GM21723 (cell line): Measurements from ENCODE around the gene SLC4A4.
A peak's percentile ranks its signal among the peaks of the same experiment; 100 is the strongest.

ENCODE experiments used
- ATAC-seq: cut with Tn5 transposase; IDR thresholded peaks from one replicate; pipeline ENCODE4 v1.9.1; 2021; ENCODE audit warnings: mild to moderate bottlenecking, moderate library complexity; ENCODE audit not compliant: unreplicated experiment

SLC4A4 gene

DNA sequence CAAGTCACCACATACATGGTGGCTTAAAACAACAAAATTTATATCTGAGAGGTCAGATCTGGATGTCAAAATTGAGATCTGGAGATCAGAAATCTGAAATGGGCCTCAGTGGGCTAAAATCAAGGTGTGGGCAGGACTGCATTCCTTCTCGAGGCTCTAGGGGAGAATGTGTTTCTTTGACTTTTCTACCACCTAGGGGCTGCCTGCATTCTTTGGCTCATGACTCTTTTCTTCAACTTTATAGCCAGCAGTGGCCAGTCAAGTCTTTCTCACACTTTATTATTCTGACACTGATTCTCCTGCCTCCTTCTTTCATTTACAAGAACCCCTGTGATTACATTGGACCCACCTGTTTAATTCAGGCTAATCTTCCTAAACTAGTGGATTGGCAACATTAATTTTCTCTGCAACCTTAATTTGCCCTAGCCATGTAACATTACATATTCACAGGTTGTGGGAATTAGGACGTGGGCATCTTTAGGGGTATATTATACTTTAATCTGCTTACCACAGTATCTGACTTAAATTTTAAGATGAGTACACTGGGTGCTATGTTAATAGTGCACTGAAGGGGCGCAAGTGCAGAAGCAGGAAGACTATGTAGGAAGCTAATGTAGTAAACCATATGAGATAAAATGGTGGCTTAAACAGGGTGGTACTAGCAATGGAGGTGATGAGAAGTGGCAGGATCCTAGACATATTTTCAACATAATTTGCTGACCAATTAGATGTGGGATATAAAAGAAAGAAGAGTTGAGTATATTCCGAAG is 188.0 kb downstream of the SLC4A4 start:
- ATAC-seq, result no peak

DNA sequence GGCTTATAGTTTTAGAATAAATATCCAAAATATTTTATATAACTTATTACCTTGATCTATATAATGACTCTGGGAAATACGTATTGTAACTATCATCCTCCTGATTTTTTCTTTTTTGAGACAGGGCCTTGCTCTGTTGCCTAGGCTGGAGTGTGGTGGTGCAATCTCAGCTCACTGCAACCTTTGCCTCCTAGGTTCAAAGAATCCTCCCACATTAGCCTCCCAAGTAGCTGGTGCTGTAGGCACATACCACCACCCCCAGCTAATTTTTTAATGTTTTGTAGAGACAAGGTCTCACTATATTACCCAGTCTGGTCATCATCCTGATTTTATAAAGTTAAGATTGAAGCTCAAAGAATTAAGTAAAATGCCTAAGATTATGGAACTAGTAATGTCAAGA is 193.6 kb downstream of the SLC4A4 start:
- ATAC-seq, result no peak

DNA sequence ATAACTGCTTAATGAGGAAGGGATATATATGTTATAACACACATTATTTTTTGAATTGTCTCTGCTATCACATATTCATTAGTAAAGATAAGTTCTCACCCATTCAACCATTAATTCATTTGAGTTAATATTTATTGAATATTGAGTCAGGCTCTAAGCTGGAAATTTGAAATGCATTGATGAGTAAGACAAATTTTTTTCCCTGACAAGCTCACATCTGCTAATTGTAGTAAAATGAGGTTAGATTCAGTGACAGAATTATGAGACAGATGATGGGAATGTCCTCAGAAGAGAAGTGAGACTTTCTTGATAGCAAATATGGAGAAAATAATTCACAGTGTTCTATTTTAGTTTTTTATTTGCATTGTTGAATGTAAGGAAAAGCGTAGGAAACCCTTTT is 194.3 kb downstream of the SLC4A4 start:
- no peak for ATAC-seq

DNA sequence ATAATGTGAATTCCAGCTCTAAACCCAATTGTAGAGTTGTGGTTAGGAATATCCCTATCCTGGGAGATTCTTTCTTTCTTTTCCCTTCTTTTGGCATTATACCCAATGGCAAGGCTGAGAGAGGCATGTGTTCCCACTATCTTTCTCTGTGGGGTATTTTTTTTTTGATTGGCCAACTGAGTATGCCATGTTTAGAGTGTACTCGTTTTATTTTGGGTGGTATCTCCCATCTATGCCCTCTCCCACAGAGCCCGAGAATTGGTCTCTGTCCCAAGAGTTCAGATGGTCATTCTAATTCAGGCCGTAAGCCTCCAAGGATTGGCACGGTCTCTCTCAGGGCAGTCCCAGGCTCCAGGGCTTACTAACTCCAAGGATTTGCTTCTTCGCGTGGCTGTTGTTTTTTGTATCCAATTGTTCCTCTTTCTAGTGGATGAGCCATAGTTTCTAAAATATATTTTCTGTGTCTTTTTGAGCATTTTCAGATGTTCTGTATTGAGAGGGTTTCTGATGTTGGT is 198.8 kb downstream of the SLC4A4 start:
- no peak for ATAC-seq

DNA sequence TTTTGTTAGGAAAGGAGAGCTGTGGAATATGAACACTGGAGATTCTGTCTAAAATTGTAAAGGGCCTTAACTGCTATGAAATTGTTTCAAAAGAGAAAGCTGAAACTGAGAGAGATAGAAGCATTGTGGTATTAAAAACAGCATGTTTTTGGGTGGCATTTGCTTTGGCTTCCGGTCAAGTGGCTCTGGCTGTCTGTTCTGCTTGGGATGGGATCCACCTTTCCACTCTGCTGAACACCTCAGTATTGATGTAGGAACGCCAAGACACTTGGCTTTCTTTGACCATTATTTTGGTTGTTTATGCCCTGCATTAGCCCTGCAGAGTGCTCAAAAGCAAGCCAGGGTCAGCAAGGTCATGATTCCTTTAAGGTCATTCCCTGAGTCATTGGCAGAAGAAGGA is 199.7 kb downstream of the SLC4A4 start:
- no peak for ATAC-seq

DNA sequence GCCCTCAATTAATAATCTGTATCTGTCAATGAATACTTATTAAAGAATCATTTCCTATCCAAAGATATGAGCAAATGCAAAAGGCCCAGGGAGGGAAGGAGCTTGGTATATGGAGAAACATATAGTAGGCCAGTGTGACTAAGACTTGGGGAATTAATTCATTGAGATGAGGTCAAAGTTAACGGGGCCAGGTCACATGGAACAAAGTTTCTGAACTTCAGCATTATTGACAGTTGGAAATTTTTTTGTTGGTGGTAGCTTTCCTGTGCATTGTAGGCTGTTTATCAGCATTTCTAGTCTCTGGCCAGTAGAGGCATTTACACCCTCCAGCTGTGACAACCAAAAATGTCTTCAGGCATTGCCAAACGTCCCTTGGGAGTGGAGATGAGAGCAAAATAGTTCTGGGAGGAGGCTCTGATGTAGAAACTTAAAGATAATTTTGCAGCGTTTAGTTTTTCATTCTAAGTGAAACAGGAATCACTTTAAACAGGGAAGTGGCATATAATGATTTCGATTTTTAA is 202.0 kb downstream of the SLC4A4 start:
- peak; percentile 56 for ATAC-seq

- no peak for ATAC-seq
These were observed 202.7 kb downstream of the SLC4A4 start for GRCh38 chr4:71541541-71541940.

DNA sequence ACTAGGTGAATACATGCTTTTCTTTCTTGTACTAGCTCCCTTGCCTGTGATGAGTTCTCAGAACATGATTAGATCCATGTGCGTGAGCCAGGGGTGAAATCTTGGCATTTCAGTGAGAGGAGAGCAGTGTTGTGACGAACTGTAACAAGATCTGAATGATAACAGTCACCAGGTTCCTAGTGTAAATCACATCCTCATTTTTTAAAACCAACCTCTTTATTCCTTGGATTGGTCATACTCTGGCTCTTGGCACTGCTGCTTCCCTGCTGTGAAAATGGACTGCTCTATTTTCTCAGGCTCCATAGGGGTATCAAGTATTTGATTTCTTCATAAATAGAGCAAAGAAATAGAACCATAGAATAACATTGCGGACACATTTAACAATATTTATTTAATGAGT is 206.3 kb downstream of the SLC4A4 start:
- no peak for ATAC-seq

- no peak for ATAC-seq
These were observed 210.8 kb downstream of the SLC4A4 start for GRCh38 chr4:71549516-71550160.

DNA sequence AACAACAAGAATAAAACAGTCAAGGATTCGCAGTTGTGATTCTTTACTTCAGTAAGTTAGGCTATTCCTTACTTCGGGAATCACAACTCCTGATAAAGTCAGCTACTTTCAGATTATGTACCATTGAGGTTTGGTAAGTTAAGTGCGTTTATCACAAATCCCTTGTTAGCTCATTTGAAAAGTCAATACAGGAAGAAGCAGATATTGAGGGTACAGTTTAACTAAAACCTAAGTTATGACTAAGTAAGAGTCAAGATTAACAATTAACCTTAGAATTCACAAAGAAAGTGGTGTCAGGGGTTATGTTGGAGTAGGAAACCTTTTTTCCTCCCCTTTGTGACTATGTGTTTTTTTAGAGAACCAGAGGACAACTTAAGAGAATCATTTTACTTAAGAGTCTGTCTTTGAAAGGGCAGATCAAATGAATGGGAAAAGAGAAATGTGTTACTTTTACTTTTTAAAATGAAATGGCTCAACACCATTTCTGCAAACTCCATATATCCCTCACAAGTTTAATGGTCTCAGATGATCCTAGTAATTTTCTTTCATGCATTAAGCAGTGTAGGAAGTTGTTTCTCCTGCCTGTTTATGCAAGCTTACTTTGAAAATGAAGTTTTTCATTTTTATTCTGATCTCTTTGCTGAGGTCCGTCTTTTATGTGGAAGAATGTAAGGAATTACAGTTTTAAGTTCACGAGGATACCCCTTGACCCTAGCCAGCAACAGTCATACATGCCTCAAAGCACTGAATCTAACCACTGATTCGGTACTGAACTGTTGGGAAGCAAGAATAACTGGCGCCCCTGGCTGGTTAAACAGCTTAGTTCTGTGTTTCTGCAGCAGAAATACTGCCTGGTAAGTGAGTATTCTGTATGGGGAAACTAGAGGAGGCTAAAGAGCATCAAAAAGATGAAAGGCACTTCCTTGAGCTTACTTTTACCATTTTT is 211.7 kb downstream of the SLC4A4 start:
- ATAC-seq, result no peak

DNA sequence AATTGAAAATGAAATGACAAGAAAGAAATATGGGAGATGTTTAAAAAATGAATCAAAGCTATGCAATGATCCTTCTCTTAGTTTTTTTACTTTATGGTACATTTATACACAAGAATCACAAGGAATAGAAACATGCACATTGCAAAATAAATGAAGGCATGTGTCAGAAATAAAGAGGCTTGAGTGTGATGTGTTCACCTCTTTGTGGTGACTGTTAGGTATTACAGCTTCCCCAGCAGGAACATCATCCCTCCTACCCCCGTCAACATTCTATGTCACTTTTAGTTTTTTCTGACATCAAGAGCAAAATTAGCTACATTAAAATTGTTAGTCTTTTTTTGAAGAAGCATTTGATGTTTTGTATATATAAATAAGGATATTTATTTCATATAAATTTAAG is 214.8 kb downstream of the SLC4A4 start:
- ATAC-seq, result no peak

DNA sequence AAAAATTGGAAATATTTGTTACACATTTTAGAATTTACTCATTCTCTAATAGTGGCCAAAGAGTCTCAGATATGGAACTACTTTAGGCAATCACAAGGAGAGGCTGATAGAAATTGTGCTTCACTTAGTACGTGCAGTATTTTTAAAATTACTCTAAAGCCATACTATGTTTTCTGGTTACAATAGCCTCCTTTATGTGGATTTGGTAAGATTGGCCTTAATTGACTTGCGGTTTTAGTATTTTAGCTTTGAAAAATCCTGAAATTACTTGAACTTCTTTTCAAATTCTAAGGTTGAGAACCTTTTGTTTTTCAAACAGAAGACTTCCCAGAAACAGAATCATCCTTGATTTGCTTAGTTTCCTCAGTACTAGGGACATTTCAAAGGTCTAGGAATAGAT is 215.2 kb downstream of the SLC4A4 start:
- ATAC-seq, result no peak

DNA sequence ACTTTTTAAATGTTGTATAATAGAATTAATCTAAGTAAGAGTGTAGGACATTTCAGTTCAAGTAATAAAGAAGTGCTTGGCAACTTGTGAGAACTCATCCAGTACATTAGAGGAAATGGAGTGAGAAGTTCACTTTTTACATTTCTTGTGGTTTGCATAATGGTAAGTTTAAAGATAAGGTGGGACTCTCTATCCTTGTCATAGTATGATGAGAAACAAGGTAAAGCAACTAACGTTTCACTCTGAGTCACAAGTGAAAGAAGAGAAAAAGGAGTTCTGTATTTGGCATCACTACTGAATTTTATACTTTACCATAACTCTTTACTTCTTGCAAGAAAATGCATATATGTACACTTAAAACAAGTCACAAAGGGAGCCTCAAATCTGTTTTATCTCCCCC is 219.4 kb downstream of the SLC4A4 start:
- peak; percentile 86 for ATAC-seq

DNA sequence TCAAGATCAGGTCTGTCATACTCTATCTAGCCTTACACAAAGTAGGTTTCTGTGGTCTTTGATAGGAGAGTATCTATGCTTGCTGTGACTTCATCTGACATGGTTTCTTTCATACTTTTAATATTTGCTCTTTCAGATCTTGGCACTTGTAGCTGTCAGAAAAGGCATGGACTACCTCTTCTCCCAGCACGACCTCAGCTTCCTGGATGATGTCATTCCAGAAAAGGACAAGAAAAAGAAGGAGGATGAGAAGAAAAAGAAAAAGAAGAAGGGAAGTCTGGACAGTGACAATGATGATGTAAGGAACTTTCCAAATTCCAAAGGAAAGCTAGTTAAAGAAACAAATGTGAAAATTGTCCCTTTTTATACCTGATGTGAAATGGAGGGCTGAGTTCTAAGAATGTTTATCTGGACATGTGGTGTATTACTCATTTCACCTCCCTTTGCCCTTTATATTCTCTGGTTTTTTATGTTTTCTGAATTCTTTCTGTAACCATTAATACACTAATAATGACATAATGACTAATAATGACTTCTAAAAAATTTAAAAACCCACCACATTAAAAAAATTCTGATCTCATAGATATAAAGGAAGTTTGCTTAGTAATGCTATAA is 221.2 kb downstream of the SLC4A4 start:
- no peak for ATAC-seq

GRCh38 chr4:71564775-71565174 is 226.0 kb downstream of the SLC4A4 start:
- ATAC-seq, result no peak

DNA sequence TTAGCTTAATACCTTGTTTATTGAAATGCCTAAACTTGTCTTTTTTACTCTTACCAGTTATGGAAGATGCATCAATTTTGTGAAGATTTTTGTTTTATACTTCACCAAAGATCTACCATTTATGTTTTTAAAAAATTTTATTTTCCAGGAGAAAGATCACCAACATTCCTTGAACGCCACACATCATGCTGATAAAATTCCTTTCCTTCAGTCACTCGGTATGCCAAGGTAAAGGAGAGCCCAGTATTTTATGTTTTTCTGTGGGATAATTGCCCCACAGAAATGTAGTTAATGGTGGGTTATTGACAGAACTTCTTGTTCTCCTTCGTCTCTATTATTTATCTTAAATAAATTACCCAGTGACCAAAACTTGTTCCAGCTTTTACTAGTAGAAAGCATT is 228.0 kb downstream of the SLC4A4 start:
- no peak for ATAC-seq

GRCh38 chr4:71568131-71568530 is 229.3 kb downstream of the SLC4A4 start:
- ATAC-seq, result no peak

- ATAC-seq, result no peak
These were observed 231.7 kb downstream of the SLC4A4 start for GRCh38 chr4:71570492-71570891.

DNA sequence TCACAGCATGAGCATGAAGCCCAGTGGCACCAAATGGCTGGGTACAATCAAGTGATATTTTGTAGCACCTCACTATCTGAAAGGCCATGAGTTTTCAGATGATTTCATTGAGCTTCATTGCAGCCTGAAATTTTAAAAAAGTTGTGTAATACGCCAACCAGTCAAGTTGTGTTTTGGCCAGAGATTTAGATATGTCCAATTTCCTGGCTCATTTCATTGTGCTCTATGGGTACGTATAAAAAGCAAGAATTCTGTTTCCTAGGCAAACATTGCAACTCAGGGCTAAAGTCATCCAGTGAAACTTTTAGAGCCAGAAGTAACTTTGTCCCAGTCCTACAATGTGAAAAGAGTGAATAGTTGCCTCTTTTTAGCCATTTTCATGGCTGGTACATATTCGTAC is 232.5 kb downstream of the SLC4A4 start:
- ATAC-seq, result no peak

DNA sequence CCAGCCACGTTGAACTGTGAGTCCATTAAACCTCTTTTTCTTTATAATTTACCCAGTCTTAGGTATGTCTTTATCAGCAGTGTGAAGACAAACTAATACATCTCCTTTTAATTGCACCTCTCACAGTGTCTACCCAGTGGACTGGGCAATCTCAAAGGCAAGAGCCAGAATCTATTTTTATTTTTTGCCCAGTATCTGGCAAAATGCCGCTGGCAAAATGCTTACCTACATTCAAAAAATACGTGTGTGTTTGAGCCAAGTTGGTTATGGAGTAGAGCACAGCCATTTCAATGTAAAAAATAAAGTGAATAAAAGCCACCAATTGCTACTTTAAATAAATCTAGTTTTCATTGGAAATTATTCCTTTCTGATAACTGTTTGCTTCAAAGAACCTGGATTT is 245.2 kb downstream of the SLC4A4 start:
- ATAC-seq, result no peak

GRCh38 chr4:71584585-71584984 is 245.8 kb downstream of the SLC4A4 start:
- ATAC-seq, result no peak
